NCI-H524 treated with DMSO at 0.1 percent for 48 hours (cell line): ENCODE results near the gene ZNF544.
"Not testable (repeated sequence)": the region's sequence is repeated elsewhere in the genome, so short reads cannot be mapped to it uniquely, and the experiment has no call there.

Experiments
- DNase-seq: peaks from one replicate; lab custom pipeline; 2025; lab: John Stamatoyannopoulos, UW

Gene ZNF544

GRCh38 chr19:58305065-58305931 is 76.6 kb downstream of the ZNF544 start, which contains the start of gene ERVK3-1:
Gene ERVK3-1 (plus strand): TSS chr19:58305377. CDS start chr19:58312169, 6,792 bp downstream.
- peak; percentile 91 for DNase-seq

DNA sequence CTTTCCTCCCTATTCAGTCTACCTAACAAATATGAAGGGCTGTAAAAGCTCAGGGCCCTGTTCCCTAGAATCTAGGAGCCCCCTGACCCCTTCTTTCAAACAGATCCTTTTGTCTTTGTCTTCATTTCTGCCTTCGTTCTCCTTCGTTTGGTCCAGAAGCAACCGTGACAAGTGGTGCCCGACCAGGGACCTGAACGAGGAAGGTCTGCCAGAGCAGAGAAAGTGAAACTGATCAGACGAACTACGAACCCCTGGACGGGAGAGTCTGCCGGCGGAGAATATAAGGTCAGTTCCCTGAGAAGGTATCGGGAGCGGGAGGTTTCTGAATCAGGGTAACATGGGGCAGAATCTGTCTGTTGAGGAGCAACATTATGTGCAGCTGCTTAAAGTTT is 77.2 kb downstream of the ZNF544 start:
- DNase-seq, result no peak

DNA sequence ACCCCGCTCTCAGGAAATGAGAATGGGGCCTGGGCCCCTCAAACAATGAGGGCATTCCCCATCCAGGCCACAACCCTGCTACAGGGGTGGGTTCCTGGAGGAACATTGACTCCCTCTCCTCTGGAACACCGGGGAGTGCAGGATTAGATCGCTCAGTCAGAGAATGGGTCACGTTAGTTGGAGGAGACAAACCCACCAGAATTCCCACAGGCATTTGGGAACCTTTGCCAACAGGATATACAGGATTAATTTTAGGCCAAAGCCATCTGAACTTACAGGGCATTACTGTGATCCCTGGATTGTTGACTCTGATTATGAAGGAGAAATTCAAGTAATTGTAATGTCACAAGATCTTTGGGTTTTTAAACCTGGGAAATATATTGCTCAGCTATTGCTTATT is 79.0 kb downstream of the ZNF544 start:
- DNase-seq, result no peak

DNA sequence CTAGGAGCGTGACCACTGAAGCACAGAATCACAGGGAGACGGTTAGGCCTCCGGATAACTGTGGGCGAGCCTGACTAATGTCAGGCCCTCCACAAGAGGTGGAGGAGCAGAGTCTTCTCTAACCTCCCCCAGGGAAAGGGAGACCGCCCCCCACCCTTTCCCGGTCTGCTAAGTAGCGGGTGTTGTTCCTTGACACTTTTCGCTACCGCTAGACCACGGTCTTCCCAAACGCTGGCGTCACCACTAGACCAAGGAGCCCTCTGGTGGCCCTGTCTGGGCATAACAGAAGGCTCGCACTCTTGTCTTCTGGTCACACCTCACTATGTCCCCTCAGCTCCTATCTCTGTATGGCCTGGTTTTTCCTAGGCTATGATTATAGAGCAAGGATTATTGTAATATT is 82.0 kb downstream of the ZNF544 start:
- not testable (repeated sequence) for DNase-seq

- no peak for DNase-seq
Measured at GRCh38 chr19:58311345-58311865, 82.7 kb downstream of the ZNF544 start.
